SKM-1 (cell line): ENCODE measurements around the gene ZNF564.
"Not testable (repeated sequence)": the region's sequence is repeated elsewhere in the genome, so short reads cannot be mapped to it uniquely, and the experiment has no call there.

Source experiments
- DNase-seq: peaks from one replicate; lab custom pipeline; 2025; ENCODE audit not compliant: unreplicated experiment; lab: John Stamatoyannopoulos, UW

The ZNF564 gene

DNA sequence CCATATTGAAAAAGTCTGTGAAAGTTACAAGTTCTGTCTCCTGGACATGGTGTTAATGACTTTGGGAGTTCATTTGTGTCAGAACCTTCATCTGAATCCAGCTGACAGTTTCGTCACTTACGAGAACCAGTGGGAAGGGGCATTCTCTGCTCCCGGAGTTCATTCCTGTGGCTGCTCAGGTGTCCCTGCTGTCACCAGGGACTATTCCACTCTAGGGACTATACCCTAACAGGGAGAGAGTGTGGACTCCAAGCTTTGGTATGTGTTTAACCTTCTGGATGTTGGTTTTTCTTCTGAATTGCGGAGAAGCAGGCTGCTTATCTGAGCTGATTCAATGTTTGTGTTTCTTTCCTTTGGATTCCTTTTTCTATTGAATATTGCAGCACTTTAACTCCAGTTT lies 54.2 kb downstream of the ZNF564 start:
- no peak for DNase-seq

DNA sequence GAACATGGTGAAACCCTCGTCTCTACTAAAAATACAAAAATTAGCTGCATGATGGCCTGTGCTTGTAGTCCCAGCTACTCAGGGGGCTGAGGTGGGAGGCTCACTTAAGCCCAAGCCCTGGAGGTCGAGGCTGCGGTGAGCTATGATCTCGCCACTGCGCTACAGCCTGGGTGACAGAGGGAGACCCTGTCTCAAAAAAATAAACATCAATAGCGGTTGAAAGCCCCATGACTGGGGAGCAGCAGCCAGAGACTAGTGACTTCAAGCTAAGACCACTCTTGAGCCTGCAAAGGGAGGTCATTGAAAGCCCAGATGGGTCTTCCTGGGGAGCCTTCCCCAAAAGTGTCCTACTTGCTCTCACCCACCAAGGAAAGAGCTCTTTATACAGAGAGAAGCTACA lies 54.8 kb downstream of the ZNF564 start:
- DNase-seq, result no peak

DNA sequence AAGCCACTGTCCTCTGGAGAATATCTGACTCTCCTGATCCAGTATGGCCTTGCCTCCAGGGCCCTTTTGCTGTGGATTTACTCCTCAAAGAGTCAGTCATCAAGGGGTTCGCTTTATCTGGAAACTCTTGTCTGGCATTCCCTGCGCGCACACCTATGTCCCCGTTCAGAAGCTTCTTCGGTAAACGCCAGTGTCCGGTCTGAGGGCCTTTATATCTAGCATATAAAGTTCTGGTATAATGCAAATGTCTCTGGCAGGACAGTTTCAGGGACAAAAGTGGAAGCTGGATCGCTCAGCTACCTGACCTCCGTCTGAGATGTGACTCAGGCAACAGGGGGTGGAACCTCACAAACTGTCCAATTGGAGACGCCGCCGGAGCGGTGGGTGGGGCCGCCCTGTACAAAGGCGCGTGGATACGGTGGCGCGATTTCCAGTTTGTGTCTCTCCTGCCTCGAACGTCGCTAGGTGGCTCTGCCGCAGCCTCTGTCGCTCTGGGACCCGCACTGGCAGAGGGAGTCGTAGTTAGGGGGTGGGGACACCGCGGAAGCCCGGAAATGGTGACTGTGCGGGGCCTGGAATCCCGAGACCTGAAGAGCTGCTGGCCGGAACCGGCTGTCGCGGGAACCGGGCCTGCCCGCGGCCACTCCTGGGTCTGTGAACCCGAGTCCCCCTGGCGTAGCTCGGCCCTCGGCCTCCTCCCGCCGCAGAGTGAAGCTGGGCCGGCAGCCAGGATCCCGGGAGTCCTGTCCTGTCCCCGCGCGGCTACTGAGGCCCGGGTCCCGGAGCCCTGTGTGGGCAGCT lies 56.1 kb downstream of the ZNF564 start:
- peak; percentile 91 for DNase-seq

DNA sequence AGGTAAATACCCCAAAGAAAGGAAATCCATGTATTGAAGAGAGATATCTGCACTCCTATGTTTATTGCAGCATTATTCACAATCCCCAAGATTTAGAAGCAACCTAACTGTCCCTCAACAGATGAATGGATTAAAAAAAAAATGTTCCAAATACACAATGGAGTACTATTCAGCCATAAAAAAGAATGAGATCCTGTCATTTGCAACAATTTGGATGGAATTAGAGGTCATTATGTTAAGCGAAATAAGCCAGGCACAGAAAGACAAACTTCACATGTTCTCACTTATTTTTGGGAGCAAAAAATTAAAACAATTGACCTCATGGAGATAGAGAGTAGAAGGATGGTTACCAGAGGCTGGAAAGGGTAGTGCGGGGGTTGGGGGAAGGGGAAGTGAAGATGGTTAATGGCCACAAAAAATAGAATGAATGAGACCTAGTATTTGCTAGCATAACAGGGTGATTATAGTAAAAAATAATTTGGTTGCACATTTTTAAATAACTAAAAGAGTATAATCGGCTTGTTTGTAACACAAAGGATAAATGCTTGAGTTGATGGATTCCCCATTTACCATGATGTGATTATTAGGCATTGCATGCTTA lies 56.9 kb downstream of the ZNF564 start:
- no peak for DNase-seq

DNA sequence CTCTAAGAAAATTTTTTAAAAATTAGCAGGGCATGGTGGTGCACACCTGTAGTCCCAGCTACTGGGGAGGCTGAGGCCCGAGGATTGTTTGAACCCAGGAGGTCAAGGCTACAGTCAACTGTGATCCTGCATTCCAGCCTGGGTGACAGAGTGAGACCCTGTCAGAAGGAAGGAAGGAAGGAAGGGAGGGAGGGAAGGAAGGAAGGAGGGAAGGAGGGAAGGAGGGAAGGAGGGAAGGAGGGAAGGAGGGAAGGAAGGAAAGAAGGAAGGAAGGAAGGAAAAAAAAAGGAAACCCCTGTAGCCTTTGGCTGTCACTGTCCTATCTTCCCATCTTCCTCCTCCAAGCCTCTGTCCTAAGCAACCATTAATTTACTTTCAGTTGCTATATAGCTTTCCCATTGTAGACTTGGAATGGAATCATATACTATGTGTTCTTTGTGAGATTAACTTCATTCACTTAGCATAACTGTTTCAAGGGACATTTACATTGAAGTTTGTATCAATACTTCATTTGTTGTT lies 65.0 kb downstream of the ZNF564 start:
- not testable (repeated sequence) for DNase-seq

DNA sequence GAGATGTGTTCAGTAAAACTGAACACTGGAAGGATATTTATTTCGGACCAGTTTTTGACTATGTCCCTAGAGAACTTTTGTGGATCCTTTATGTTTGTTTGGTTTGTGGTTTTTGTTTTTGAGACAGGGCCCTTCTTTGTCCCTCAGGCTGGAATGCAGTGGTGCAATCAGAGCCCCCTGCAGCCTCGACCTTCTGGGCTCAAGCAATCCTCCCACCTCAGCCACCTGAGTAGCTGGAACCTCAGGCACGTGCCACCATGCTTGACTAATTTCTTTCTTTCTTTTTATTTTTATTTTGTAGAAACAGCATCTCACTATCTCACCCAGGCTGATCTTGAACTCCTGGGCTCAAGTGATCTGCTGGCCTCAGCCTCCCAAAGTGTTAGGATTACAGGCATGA lies 65.7 kb downstream of the ZNF564 start:
- no peak for DNase-seq

DNA sequence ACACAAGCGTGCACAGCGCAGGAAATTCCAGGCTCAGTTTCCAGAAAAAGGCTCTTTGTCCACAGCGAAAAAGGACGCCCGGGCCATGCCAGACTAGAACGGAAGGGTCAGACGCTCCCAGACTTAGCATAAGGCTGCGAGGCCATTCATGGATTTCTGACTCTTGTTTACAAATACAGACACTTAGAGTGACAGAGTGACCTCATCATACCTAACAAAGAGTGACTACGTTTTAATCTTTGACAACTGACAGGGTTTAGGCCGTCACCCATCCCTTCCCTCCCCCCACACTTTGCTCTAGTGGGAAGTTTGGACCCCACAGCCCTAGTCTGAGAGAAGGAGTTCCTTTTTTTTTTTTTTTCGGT lies 66.2 kb downstream of the ZNF564 start:
- DNase-seq, result no peak

DNA sequence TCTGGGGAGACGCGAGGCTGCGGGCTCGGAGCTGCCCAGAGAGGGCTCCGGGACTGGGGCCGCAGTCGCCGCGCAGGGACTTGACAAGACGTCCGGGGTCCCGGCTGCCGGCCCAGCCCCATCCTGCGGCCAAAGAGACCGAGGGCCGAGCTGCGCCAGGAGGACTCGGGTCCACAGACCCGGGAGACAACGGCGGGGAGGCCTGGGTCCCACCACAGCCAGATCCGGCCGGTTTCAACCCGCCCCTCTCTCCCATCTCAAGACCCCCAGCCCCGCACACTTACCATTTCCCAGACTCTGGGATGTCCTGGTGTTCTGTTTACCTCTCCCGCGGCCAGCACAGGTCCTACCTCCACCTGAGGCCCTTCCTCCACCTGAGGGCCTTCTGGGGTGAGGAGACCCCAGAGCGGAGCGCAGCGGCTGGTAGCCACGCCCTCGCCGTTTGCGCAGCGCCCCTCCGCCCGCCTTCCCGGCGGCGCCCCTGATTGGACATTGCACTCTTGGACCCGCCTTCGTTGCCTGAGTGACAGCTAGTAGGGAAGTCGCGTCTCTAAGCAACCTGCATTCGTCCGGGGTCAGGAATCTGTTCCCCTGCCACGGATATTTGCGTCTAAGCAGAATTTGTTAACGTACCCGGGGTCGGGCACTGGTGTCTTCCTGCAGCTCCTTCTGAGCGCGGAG lies 66.8 kb downstream of the ZNF564 start, which contains the start of gene ZNF709:
TSS of gene ZNF709 (minus strand) at position 446 of the 681 bp plus-strand sequence. CDS start at position 287, 159 bp downstream.
- DNase-seq, result peak; percentile 70

DNA sequence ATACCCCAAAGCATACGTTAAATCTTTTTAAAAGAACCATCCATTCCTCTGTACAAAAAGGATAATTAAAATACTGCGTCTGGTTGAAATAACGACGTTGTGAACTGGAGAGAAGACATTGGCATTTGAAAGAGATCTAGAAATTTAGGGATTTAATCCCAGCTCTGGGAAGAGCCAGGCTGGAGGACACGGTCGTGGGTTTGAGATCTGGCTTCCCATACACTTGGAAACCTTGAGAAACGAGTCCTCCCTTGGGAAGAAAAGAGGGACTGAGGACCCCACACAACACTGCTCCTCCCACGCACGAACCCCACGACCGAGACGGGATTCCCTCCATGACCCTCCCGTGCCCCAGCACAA lies 67.3 kb downstream of the ZNF564 start:
- DNase-seq, result no peak

DNA sequence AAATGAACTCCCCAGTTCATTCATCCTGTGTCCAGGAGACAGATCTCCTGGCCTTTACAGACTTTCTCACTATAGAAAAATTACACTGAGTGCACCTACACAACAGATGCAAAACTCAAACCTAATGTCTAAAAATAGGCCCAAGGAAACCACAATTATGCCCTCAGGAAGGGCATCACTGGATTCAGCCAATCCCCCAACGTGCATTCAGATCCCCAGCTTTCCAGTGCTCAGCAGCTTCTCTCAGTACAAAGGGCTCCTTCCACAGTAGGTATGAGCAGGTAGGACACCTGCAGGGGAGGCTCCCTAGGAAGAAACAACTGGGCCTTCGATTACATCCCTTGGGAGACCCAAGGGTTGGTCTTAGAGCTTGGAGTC lies 68.8 kb downstream of the ZNF564 start:
- DNase-seq, result no peak

DNA sequence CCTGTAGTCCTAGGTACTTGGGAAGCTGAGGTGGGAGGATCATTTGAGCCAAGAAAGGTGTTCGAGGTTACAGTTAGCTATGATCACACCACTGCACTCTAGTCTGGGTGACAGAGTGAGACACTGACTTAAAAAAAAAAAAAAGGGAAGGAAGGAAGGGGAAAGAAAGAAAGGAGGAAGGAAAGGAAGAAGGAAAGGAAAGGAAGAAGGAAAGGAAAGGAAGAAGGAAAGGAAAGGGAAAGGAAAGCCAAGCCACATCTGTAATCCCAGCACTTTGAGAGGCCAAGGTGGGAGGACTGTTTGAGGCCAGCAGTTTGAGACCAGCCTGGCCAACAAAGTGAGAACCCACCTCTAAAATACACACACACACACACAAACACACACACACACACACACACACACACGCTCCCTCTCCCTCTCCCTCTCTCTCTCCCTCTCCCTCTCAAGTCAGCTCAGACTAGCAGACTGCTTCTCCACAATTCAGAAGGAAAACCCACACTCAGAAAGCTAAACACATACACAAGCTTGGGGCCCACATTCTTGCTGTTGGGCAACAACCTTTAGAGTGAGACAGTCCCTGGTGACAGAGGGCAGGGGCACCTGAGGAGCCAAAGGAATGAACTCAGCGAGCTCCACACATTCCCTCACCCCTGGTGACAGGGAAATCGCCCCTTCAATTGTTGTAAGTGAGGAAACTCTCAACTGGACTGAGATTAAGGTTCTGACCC lies 69.3 kb downstream of the ZNF564 start:
- DNase-seq, result no peak

DNA sequence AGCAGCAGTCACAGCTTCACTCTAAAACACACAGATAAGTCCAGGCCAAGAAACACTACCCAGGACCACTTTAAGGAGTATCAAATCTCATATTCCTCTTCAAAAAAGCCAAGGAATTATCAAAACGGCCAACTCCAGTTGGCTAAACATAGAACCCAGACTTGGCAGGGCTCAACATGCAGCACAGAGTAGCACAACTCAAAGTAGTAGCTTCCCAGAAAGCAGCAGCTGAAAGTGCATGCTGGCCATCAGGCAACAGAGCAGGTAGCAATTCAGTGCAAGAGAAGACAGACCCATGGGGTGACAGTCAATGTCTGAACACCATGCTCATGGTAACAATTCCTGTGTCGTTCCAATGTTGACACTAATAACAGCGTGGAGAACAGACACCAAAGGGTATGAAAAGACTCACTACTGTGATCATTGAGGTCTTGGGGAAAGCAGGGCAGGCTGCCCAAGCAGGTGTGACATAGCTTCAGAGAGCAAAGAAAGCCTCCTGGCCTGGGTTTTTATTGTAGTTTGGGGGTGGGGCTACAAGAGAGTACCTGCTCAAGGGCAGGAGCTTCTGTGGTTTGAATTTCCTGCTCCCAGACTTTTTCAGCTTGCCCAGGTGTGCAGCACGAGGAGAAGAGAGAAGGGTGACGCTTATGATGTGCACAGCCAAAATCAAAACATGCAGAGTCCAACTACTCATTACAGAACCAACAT lies 72.9 kb downstream of the ZNF564 start:
- DNase-seq, result no peak
